SK-N-SH (cell line): ENCODE results near the gene OR2W3. TPM values are rescaled to one million over a fixed set of nuclear protein-coding genes. Genes with fewer than 3 reads are reported as not detected.

Source experiments
- EP300 ChIP-seq, 2 experiments: IDR thresholded peaks; 2 replicates each; pipeline versions ENCODE4 v1.4.0 to v1.6.1; 2012; ENCODE audit warnings: borderline replicate concordance in 1 of 2, low read depth in 1 of 2, low read length in 1 of 2
- JUND ChIP-seq: IDR thresholded peaks from 2 replicates; pipeline ENCODE4 v1.4.0; 2012
- MEF2A ChIP-seq: IDR thresholded peaks from 2 replicates; pipeline ENCODE4 v1.4.0; 2012; ENCODE audit warnings: low read depth, borderline replicate concordance
- POLR2AphosphoS5 ChIP-seq: IDR thresholded peaks from 2 replicates; pipeline ENCODE4 v1.6.1; 2012; ENCODE audit warnings: low read depth, low read length
- RFX5 ChIP-seq: IDR thresholded peaks from 2 replicates; pipeline ENCODE4 v1.6.1; 2012; ENCODE audit warnings: mild to moderate bottlenecking, improper control_type of control experiment, low read length
- SIN3A ChIP-seq: IDR thresholded peaks from 2 replicates; pipeline ENCODE4 v1.6.1; 2012; ENCODE audit warnings: low read depth, mild to moderate bottlenecking, low read length, moderate library complexity, borderline replicate concordance
- SMC3 ChIP-seq: IDR thresholded peaks from 2 replicates; pipeline ENCODE4 v1.6.1; 2012; ENCODE audit warnings: low read depth, low read length, improper control_type of control experiment
- TCF12 ChIP-seq: IDR thresholded peaks from 2 replicates; pipeline ENCODE4 v1.4.0; 2012
- polyA plus RNA-seq, 3 experiments: library from polyadenylated mRNA; depleted of rRNA; stranded (reverse); fragments of >200 nt; gene quantifications; 2 replicates each; pipeline ENCODE4 v1.2.3, GENCODE V29; 2012
- TF ChIP-seq, protein P1 (sequence below): fragments of 150-350 bp; IDR thresholded peaks from 2 replicates; pipeline ENCODE4 v1.6.1; 2017; ENCODE audit warnings: antibody characterized with exemption, low read length, low read depth, borderline replicate concordance
- TF ChIP-seq, protein P2 (sequence below): IDR thresholded peaks from 2 replicates; pipeline ENCODE4; 2012

OR2W3 gene
- polyA plus RNA-seq, 1 of the 3 experiments (the other 2 are of a cell fraction) = not detected

DNA sequence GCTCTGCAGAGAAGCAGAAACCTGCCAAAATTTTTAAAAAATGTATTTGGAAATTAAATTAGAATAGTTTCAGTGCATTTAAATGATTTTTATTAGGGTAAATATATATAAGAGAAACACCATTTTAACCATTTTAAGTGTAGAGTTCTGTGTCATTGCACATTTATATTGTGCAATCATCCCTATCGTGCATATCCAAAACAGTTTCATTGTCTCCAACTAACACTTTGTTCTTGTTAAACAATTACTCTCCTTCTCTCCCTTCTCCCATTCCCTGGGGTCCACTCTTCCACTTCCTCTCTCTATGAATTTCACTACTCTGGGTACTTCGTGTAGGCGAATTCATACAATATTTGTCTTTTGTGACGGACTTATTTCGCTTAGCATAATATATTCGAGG, 47.2 kb downstream of the OR2W3 start (continued):
- TF ChIP-seq, protein P1, sequence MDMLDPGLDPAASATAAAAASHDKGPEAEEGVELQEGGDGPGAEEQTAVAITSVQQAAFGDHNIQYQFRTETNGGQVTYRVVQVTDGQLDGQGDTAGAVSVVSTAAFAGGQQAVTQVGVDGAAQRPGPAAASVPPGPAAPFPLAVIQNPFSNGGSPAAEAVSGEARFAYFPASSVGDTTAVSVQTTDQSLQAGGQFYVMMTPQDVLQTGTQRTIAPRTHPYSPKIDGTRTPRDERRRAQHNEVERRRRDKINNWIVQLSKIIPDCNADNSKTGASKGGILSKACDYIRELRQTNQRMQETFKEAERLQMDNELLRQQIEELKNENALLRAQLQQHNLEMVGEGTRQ = no peak
- TF ChIP-seq TCF12 (no peak), JUND (no peak), SMC3 (no peak), MEF2A (no peak), EP300 (IDR thresholded peaks at IDR 0.05; ENCODE audit: borderline replicate concordance in 1 of 2, low read depth in 1 of 2, low read length in 1 of 2) (no peak), SIN3A (no peak), RFX5 (no peak), POLR2AphosphoS5 (no peak)
- TF ChIP-seq, protein P2, sequence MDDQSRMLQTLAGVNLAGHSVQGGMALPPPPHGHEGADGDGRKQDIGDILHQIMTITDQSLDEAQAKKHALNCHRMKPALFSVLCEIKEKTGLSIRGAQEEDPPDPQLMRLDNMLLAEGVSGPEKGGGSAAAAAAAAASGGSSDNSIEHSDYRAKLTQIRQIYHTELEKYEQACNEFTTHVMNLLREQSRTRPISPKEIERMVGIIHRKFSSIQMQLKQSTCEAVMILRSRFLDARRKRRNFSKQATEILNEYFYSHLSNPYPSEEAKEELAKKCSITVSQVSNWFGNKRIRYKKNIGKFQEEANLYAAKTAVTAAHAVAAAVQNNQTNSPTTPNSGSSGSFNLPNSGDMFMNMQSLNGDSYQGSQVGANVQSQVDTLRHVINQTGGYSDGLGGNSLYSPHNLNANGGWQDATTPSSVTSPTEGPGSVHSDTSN = no peak

Other genes with a start within 250 kb of the OR2W3 start
- not detected in 2 replicates for gene OR13G1, start 215.8 kb upstream of the OR2W3 start, polyA plus RNA-seq (2012; rRNA removed)
- not detected in 2 replicates for gene OR6F1, start 178.9 kb upstream of the OR2W3 start, polyA plus RNA-seq (2012; rRNA removed)
- gene OR14K1, start 157.0 kb upstream of the OR2W3 start, polyA plus RNA-seq (2012; rRNA removed) = not detected in 2 replicates
- not detected in 2 replicates for gene OR14A2, start 147.4 kb upstream of the OR2W3 start, polyA plus RNA-seq (2012; rRNA removed)
- gene OR1C1, start 135.0 kb upstream of the OR2W3 start, polyA plus RNA-seq (2012; rRNA removed) = not detected in 2 replicates
- gene OR14A16, start 71.5 kb upstream of the OR2W3 start, polyA plus RNA-seq (2012; rRNA removed) = not detected in 2 replicates
- gene OR11L1, start 53.7 kb upstream of the OR2W3 start, polyA plus RNA-seq (2012; rRNA removed) = not detected in 2 replicates
- 0.13 and 0.35 TPM in 2 replicates for gene TRIM58, start 38.4 kb upstream of the OR2W3 start, polyA plus RNA-seq (2012; rRNA removed)
- gene OR2T8, start 24.7 kb downstream of the OR2W3 start, polyA plus RNA-seq (2012; rRNA removed) = not detected in 2 replicates
- not detected in 2 replicates for gene OR2AJ1, start 29.3 kb downstream of the OR2W3 start, polyA plus RNA-seq (2012; rRNA removed)
- not detected in 2 replicates for gene OR2L8, start 53.3 kb downstream of the OR2W3 start, polyA plus RNA-seq (2012; rRNA removed)
- 0.06 TPM in 1 of 2 replicates, not detected in the other for gene OR2AK2, start 69.6 kb downstream of the OR2W3 start, polyA plus RNA-seq (2012; rRNA removed)
- not detected in 2 replicates for gene OR2L5, start 118.1 kb downstream of the OR2W3 start, polyA plus RNA-seq (2012; rRNA removed)
- gene OR2L2, start 134.5 kb downstream of the OR2W3 start, polyA plus RNA-seq (2012; rRNA removed) = 0.03 and 0.08 TPM in 2 replicates
- 0.02 and 0.03 TPM in 2 replicates for gene OR2L3, start 151.2 kb downstream of the OR2W3 start, polyA plus RNA-seq (2012; rRNA removed)
- gene OR2L13, start 199.6 kb downstream of the OR2W3 start, polyA plus RNA-seq (2012; rRNA removed) = 0.15 and 0.23 TPM in 2 replicates
- not detected in 2 replicates for gene OR2M5, start 249.6 kb downstream of the OR2W3 start, polyA plus RNA-seq (2012; rRNA removed)